Stimulated activated naive CD4-positive, alpha-beta T cell (primary cell): ENCODE results near the gene L3MBTL4.

Experiments used
- DNase-seq, 6 experiments: peaks; one replicate each; lab custom pipeline; 2025; lab: John Stamatoyannopoulos, UW

L3MBTL4 gene

DNA sequence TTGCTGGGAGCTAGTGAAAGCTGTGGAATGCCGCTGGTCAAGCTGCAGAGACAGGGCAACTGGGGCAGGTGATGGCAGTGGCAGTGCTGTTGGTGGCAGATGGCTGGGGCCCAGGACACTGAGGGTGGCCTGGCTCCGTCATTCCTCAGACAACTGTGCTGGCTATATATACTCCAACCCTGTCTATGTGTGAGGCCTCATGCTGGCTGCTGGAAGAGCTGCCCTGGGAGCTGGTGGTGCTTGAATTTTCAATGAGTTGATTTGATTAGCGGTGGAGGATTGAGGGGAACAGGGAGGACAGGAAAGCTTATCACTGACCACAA, 452.9 kb downstream of the L3MBTL4 start:
- DNase-seq, result no peak

- DNase-seq, result no peak
These were observed 453.4 kb downstream of the L3MBTL4 start for GRCh38 chr18:5961097-5961827.

DNA sequence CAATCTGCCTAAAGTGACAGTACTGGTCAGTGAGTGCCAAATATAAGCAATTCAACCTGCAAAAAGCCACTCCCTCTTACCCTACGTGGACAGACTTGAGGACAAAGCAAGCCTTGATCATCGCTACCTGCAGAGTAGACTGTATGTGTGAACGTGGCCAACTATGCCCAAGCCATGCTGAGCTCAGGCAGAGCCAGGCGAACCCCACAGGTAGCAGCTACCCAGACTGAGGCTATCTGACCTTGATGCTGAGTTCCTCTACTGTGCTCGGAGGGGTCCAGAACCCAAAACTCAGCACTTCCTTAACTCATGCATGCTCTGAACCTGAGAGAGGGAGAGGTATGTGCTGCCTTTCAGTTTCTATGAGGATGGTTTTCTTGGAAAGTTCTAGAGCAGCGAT, 455.9 kb downstream of the L3MBTL4 start:
- DNase-seq, result no peak

- no peak for DNase-seq
These were observed 458.9 kb downstream of the L3MBTL4 start for GRCh38 chr18:5955861-5956260.

DNA sequence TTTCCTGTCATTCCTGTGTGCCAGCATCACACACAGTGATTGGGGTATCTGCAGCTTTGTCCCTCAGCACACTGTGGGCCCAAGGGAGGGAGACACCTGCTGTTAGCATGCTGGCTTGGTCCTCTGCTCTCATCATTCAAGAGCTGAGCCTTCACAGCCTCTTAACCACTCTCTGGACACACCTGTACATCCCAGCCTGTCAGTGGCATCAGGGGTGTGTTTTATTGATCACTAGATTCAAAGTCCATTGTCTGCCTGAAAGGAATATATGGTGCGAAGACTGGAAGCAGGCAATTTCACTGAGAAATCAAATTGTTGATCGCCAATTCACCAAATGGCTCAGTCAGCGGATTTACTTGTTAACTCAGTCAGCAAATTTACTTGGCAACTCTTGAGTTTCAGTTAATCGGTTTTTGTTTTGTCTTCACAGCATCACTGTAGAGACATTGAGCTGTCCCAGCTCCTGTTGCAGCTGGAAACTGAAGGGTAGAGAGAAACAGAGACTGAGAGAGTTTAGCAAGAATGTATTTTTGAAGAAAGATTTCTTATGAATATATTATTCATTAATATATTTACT, 463.1 kb downstream of the L3MBTL4 start:
- DNase-seq, result no peak

GRCh38 chr18:5948781-5949180, 465.9 kb downstream of the L3MBTL4 start:
- no peak for DNase-seq

DNA sequence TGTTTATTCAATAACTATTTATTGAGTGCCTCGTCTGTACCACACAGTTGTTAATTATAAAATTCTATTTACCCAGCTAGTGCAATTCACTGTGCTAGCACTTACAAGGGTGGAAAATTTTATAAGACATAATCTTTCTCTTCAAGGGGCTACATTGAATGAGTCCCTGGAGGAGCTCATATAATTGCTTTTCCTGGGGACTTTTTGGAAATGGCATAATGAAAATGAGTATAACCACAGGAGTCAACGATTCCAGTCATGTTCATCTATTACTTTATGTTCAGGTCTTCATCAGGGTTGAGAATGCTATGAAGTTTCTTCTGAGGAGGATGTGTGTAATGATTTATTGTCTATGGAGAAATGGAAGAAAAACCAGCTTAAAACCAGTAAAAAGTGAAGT, 466.5 kb downstream of the L3MBTL4 start:
- DNase-seq, result no peak

DNA sequence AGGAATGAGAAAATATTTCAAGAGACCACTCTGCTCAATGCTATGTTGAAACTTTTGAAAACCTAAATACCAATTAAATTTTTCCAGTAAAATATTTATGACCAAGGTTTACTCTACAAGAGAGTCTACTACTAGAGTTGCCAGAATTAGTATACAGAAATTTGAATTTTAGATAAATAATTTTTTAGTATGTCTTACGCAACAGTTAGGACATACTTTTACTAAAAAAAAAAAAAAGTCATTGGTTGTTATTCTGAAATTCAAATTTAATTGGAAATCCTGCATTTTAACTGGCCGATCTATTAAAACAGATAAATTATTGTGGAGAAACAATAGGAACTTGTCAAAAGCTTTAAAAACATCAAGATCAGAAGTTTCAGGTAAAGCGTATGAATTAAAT, 470.3 kb downstream of the L3MBTL4 start:
- DNase-seq, result no peak

- DNase-seq, result no peak
These were observed 471.2 kb downstream of the L3MBTL4 start for GRCh38 chr18:5943514-5943913.

- DNase-seq, result no peak
These were observed 472.1 kb downstream of the L3MBTL4 start for GRCh38 chr18:5942591-5942990.

GRCh38 chr18:5941890-5942289, 472.8 kb downstream of the L3MBTL4 start:
- DNase-seq, result no peak

DNA sequence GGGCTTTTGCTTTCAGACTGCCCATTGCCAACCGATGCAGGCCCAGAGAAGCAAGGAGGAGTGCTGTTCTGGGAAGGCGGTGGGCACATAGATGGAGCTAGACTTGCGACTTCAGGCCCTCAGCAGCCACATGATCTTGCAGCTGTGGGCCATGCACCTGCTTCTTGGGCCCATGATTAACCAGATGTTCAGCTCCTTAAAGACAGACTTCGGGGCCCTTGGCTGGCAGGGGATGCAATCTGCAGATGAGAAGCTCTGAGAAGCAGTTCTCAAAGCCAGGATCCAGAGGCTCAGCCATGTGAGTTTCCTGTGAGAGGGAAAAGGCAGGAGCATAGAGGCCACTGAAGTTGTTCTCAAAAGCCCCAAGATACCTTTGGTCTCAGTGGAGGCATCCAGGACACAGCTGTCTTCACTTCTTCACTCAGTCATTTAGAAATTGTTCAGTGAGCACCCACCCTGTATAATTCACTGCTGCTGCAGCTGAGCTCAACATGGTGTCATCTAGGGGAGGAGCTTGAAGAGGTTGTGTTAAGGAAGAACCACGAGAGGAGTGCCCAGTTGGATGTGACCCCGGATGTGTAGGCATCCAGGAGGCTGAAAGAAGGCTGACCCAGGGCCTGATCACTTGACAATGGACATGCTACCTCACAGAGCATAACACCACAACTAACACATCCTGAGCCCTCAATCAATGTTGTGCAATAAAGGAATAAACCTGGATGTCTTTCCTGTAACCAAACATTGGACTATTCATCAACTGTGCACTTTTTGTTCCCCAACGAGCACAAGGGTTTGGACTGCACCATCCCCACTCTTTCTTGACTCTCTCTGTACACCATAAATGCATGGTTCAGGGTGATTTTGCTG, 474.7 kb downstream of the L3MBTL4 start:
- no peak for DNase-seq

DNA sequence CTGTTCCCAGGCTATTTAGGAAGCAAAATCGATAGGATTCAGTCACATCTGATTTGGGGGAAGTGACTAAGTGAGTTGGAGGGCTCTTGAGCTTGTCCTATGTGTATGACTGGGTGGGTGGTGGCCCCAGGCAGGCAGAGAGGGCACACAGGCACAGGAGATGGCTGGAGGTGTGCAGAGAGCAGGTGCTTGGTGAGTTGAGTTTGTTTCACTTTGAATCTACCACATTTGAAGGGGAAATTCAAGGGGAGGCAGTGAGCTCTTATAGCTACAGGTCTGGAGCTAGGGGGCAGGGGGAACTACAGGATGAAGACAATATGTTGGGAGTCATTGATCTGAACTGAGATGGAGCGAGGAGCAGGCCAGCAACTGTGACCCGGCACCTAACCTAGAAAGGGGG, 476.9 kb downstream of the L3MBTL4 start:
- DNase-seq, result no peak

DNA sequence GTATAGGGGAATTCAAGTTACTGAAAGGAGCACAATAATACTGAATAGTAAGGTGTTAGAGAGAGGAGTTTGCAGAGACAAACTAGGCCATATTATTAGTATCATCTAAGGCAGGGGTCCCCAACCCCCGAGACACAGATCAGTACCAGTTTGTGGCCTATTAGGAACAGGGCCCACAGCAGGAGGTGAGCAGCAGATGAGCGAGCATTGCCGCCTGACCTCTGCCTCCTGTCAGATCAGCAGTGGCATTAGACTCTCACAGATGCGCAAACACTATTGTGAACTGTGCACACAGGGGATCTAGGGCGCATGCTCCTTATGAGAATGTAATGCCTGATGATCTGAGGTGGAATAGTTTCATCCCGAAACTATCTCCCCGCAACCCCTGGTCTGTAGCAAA, 477.6 kb downstream of the L3MBTL4 start:
- no peak for DNase-seq

GRCh38 chr18:5930789-5931188, 483.9 kb downstream of the L3MBTL4 start:
- no peak for DNase-seq

- no peak for DNase-seq
These were observed 496.4 kb downstream of the L3MBTL4 start for GRCh38 chr18:5918205-5918858.

- DNase-seq, result no peak
These were observed 499.8 kb downstream of the L3MBTL4 start for GRCh38 chr18:5914951-5915350.

- no peak for DNase-seq
These were observed 500.7 kb downstream of the L3MBTL4 start for GRCh38 chr18:5914016-5914415.

DNA sequence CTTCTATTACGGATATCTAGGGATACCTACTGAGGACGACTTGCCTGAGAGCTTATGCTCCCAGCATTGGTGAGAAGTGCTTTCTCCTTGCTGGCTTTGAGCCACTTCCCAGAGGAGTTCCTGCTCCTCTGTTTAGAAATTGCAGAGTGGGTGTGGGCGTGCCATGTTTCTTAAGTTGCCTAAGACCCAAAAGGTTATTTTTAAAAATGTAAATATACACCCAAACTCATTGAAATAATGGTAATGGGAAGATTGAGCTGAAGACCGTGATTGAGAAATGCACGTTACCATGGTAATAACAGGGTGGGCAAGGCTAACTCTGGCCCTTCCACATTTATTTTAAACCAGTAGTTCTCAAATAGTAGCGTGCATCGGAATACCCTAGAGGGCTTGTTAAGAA, 502.1 kb downstream of the L3MBTL4 start:
- no peak for DNase-seq

DNA sequence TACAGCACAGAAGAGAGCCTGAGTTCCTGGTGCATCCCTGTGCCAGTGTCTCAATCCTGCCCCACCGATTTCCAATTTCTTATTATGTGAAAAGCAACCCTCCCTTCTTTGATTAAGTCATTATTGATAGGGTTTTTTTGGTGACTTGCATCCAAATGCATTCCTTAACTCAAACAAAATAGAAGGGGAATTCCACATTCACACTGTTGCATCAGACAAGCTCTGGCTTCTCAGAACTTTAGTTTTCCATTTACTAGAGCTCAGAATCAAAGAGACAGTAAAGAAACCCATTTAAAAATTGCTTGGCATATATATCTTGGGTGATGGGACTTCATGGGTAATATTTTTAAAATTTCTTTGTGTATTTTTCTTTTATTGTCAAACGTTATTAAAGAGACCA, 505.6 kb downstream of the L3MBTL4 start:
- DNase-seq, result no peak
